ENCODE data around the gene CEP131. TPM values are rescaled to one million over a fixed set of nuclear protein-coding genes. Genes with fewer than 3 reads are reported as not detected.

The CEP131 gene
- total and polyA plus RNA-seq, 7 experiments from 2014 or later: 2.7 to 13.0 (median 9.7) TPM

GRCh38 chr17:81164371-81165245 is 58.2 kb downstream of the CEP131 start:
- intact Hi-C loops (cut with micrococcal nuclease): no loop called here
- CTCF ChIA-PET: no interaction called here
- Mint-ChIP-seq H3K4me3 (peak overlapping the region in 6 of 10 donors; percentile 9 to 76 (median 20)), H3K9me3 (peaks cover 0 to 1% (median 0%) of the 10 kb centered on the region in 11 donors), H3K27me3 (peaks cover 0 to 23% (median 17%) of the 10 kb centered on the region in 5 donors), H3K36me3 (no peaks in the 10 kb centered on the region), H3K27ac (no peak overlapping the region), H3K4me1 (peaks cover 0 to 5% (median 0%) of the 10 kb centered on the region in 7 donors)
- POLR2A ChIA-PET: no interaction called here
- Histone ChIP-seq H3K9me3 (ENCODE audit: control insufficient read depth in 2 of 3, low read length in 3 of 3) (no peaks in the 10 kb centered on the region), H3K4me3 (ENCODE audit: low read length) (no peak overlapping the region), H3K4me1 (ENCODE audit: control insufficient read depth in 2 of 2, insufficient read depth in 2 of 2, low read length in 2 of 2) (no peaks in the 10 kb centered on the region), H3K27ac (ENCODE audit: low read depth, low read length) (no peak overlapping the region), H3K27me3 (ENCODE audit: control insufficient read depth in 2 of 2, insufficient read depth in 2 of 2, low read length in 2 of 2) (no peaks in the 10 kb centered on the region), H3K36me3 (ENCODE audit: control insufficient read depth in 2 of 3, insufficient read depth in 3 of 3, low read length in 3 of 3) (no peaks in the 10 kb centered on the region)
- ATAC-seq (no peak), DNase-seq (no peak)

DNA sequence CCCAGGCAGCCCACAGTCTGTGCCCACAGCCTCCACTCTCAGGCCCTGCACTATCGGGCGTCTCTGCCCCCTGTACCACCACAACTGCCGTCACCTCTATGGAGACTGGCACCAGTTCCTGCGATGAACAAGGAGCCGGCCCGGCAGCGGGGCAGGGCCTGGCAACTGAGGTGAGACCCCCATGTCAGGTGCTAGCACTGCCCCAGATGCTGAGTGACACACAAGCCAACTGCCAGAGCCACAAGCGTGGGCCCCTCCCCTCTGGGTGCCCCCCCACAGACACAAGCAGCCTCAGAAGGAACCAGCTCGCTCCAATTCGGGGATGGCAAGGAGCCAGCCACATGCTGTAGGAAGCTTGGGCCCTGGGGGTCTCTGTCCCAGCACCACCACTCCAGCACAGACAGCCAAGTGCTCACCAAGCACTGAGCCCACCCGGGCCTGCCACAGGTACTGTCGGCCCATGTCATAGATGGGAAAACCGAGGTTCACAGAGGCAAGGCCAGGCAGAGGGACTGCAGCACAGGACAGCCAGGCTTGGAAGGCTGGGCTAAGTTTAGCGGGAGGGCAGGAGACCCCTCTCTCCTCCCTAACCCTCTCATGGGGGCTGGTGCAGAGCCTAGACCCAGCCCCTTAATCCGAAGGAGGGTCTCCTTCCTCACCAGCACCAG is 58.9 kb downstream of the CEP131 start:
- intact Hi-C loops (cut with micrococcal nuclease): no loop called here
- peaks cover 0 to 1% (median 0%) of the 10 kb centered on the region in 11 donors for H3K9me3 Mint-ChIP-seq
- Histone ChIP-seq H3K4me1 (ENCODE audit: control insufficient read depth in 2 of 2, insufficient read depth in 2 of 2, low read length in 2 of 2) (no peaks in the 10 kb centered on the region), H3K36me3 (ENCODE audit: control insufficient read depth in 2 of 3, insufficient read depth in 3 of 3, low read length in 3 of 3) (no peaks in the 10 kb centered on the region), H3K27ac (ENCODE audit: low read depth, low read length) (no peak overlapping the region), H3K27me3 (ENCODE audit: control insufficient read depth in 2 of 2, insufficient read depth in 2 of 2, low read length in 2 of 2) (no peaks in the 10 kb centered on the region), H3K9me3 (ENCODE audit: control insufficient read depth in 2 of 3, low read length in 3 of 3) (no peaks in the 10 kb centered on the region), H3K4me3 (ENCODE audit: low read length) (no peak overlapping the region)
- no peak for DNase-seq
- H3K27ac Mint-ChIP-seq: no peak overlapping the region
- H3K27me3 Mint-ChIP-seq: peaks cover 0 to 23% (median 17%) of the 10 kb centered on the region in 5 donors
- H3K4me3 Mint-ChIP-seq: peak overlapping the region in 4 of 10 donors; percentile 12 to 76 (median 38)
- peaks cover 0 to 5% (median 0%) of the 10 kb centered on the region in 7 donors for H3K4me1 Mint-ChIP-seq
- CTCF ChIA-PET: no interaction called here
- no peak for ATAC-seq
- POLR2A ChIA-PET: no interaction called here
- no peaks in the 10 kb centered on the region for H3K36me3 Mint-ChIP-seq

DNA sequence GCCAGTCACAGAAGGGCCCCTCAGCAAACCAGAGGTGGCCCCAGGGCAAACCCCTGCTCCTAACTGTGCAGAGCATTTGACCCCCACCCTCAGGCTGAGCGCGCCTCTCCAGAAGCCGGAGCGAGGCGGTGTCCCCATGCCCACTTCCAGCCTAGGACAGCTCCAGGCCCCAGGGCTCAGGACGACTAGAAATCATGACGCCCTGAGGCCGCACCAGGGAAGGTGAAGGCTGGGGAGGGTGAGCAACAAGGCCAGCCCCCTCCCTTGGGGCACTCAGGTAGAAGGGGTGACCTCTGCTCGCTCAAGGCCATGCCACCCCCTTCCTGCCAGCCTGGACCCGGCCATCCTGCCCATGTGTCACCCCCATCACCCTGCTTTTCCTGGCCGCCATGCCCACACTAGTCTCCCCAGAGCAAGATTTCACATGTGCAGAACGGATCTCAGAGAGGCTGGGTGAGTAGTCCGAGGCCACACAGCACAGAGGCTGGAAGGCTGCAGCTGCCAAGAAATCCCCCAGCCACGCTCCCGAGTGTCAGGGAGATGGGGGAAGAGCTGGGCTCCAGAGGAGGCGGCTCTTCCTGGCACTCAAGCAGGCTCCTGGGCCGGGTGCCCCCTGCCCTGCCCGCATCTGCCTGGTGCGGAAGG is 59.6 kb downstream of the CEP131 start:
- Mint-ChIP-seq H3K9me3 (peaks cover 0 to 1% (median 0%) of the 10 kb centered on the region in 11 donors), H3K36me3 (no peaks in the 10 kb centered on the region), H3K4me1 (peaks cover 0 to 5% (median 0%) of the 10 kb centered on the region in 7 donors), H3K4me3 (no peak overlapping the region), H3K27me3 (peaks cover 0 to 23% (median 17%) of the 10 kb centered on the region in 5 donors), H3K27ac (no peak overlapping the region)
- Histone ChIP-seq H3K27ac (ENCODE audit: low read depth, low read length) (no peak overlapping the region), H3K9me3 (ENCODE audit: control insufficient read depth in 2 of 3, low read length in 3 of 3) (no peaks in the 10 kb centered on the region), H3K36me3 (ENCODE audit: control insufficient read depth in 2 of 3, insufficient read depth in 3 of 3, low read length in 3 of 3) (no peaks in the 10 kb centered on the region), H3K27me3 (ENCODE audit: control insufficient read depth in 2 of 2, insufficient read depth in 2 of 2, low read length in 2 of 2) (no peaks in the 10 kb centered on the region), H3K4me1 (ENCODE audit: control insufficient read depth in 2 of 2, insufficient read depth in 2 of 2, low read length in 2 of 2) (no peaks in the 10 kb centered on the region), H3K4me3 (ENCODE audit: low read length) (no peak overlapping the region)
- no peak for DNase-seq
- POLR2A ChIA-PET: no interaction called here
- CTCF ChIA-PET: no interaction called here
- intact Hi-C loops (cut with micrococcal nuclease): no loop called here
- no peak for ATAC-seq

- ChIA-PET CTCF (no interaction called here), POLR2A (no interaction called here)
- no peaks in the 10 kb centered on the region for H3K4me1 ChIP-seq (ENCODE audit: control insufficient read depth in 2 of 2, insufficient read depth in 2 of 2, low read length in 2 of 2)
- no peaks in the 10 kb centered on the region for H3K9me3 ChIP-seq (ENCODE audit: control insufficient read depth in 2 of 3, low read length in 3 of 3)
- peaks cover 0 to 22% (median 17%) of the 10 kb centered on the region in 5 donors for H3K27me3 Mint-ChIP-seq
- no peak overlapping the region for H3K27ac Mint-ChIP-seq
- no peaks in the 10 kb centered on the region for H3K36me3 Mint-ChIP-seq
- no peaks in the 10 kb centered on the region for H3K36me3 ChIP-seq (ENCODE audit: control insufficient read depth in 2 of 3, insufficient read depth in 3 of 3, low read length in 3 of 3)
- intact Hi-C loops (cut with micrococcal nuclease): no loop called here
- H3K4me3 Mint-ChIP-seq: no peak overlapping the region
- H3K27ac ChIP-seq (ENCODE audit: low read depth, low read length): no peak overlapping the region
- no peaks in the 10 kb centered on the region for H3K27me3 ChIP-seq (ENCODE audit: control insufficient read depth in 2 of 2, insufficient read depth in 2 of 2, low read length in 2 of 2)
- H3K4me3 ChIP-seq (ENCODE audit: low read length): no peak overlapping the region
- H3K4me1 Mint-ChIP-seq: peaks cover 0 to 5% (median 0%) of the 10 kb centered on the region in 7 donors
- no peak for DNase-seq
- H3K9me3 Mint-ChIP-seq: peaks cover 0 to 1% (median 0%) of the 10 kb centered on the region in 11 donors
- no peak for ATAC-seq
These were observed 60.3 kb downstream of the CEP131 start for GRCh38 chr17:81162491-81162890.

GRCh38 chr17:81161972-81162371 is 60.8 kb downstream of the CEP131 start:
- intact Hi-C loops (cut with micrococcal nuclease): no loop called here
- Histone ChIP-seq H3K4me1 (ENCODE audit: control insufficient read depth in 2 of 2, insufficient read depth in 2 of 2, low read length in 2 of 2) (no peaks in the 10 kb centered on the region), H3K27ac (ENCODE audit: low read depth, low read length) (no peak overlapping the region), H3K27me3 (ENCODE audit: control insufficient read depth in 2 of 2, insufficient read depth in 2 of 2, low read length in 2 of 2) (no peaks in the 10 kb centered on the region), H3K9me3 (ENCODE audit: control insufficient read depth in 2 of 3, low read length in 3 of 3) (no peaks in the 10 kb centered on the region), H3K4me3 (ENCODE audit: low read length) (no peak overlapping the region), H3K36me3 (ENCODE audit: control insufficient read depth in 2 of 3, insufficient read depth in 3 of 3, low read length in 3 of 3) (no peaks in the 10 kb centered on the region)
- peaks cover 0 to 5% (median 0%) of the 10 kb centered on the region in 7 donors for H3K4me1 Mint-ChIP-seq
- POLR2A ChIA-PET: no interaction called here
- CTCF ChIA-PET: no interaction called here
- no peak for ATAC-seq
- no peaks in the 10 kb centered on the region for H3K9me3 Mint-ChIP-seq
- DNase-seq: no peak
- no peak overlapping the region for H3K27ac Mint-ChIP-seq
- peaks cover 0 to 17% (median 13%) of the 10 kb centered on the region in 5 donors for H3K27me3 Mint-ChIP-seq
- H3K4me3 Mint-ChIP-seq: no peak overlapping the region
- H3K36me3 Mint-ChIP-seq: no peaks in the 10 kb centered on the region

DNA sequence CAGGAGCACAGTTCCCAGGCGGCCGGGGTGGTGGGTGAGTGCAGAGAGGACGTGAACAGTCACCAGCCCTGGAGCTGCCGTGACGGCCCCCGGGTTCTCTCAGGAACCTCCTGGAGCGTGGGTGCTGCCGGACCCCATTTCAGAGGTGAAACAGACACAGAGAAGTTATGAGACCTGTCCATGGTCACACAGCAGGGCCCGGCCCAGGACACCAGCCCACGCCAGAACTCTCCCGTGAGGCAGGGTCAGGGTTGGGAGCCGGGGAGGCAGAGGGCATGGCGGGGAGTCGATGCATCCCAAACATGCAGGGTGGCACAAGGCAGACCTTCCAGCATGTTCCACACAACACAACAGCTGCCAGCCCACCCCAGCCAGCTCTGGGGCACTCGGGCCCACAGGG is 61.2 kb downstream of the CEP131 start:
- H3K4me1 Mint-ChIP-seq: peaks cover 0 to 5% (median 0%) of the 10 kb centered on the region in 7 donors
- H3K36me3 Mint-ChIP-seq: no peaks in the 10 kb centered on the region
- peak overlapping the region in 2 of 10 donors; percentile 16 to 65 for H3K4me3 Mint-ChIP-seq
- H3K9me3 Mint-ChIP-seq: no peaks in the 10 kb centered on the region
- Histone ChIP-seq H3K27ac (ENCODE audit: low read depth, low read length) (no peak overlapping the region), H3K4me3 (ENCODE audit: low read length) (no peak overlapping the region), H3K27me3 (ENCODE audit: control insufficient read depth in 2 of 2, insufficient read depth in 2 of 2, low read length in 2 of 2) (no peaks in the 10 kb centered on the region), H3K36me3 (ENCODE audit: control insufficient read depth in 2 of 3, insufficient read depth in 3 of 3, low read length in 3 of 3) (no peaks in the 10 kb centered on the region), H3K9me3 (ENCODE audit: control insufficient read depth in 2 of 3, low read length in 3 of 3) (no peaks in the 10 kb centered on the region), H3K4me1 (ENCODE audit: control insufficient read depth in 2 of 2, insufficient read depth in 2 of 2, low read length in 2 of 2) (no peaks in the 10 kb centered on the region)
- CTCF ChIA-PET: no interaction called here
- no peak for DNase-seq
- POLR2A ChIA-PET: no interaction called here
- intact Hi-C loops (cut with micrococcal nuclease): no loop called here
- H3K27me3 Mint-ChIP-seq: peaks cover 0 to 17% (median 11%) of the 10 kb centered on the region in 5 donors
- H3K27ac Mint-ChIP-seq: no peak overlapping the region
- no peak for ATAC-seq
